Measurements from ENCODE around the gene LIMA1.

LIMA1 gene

DNA sequence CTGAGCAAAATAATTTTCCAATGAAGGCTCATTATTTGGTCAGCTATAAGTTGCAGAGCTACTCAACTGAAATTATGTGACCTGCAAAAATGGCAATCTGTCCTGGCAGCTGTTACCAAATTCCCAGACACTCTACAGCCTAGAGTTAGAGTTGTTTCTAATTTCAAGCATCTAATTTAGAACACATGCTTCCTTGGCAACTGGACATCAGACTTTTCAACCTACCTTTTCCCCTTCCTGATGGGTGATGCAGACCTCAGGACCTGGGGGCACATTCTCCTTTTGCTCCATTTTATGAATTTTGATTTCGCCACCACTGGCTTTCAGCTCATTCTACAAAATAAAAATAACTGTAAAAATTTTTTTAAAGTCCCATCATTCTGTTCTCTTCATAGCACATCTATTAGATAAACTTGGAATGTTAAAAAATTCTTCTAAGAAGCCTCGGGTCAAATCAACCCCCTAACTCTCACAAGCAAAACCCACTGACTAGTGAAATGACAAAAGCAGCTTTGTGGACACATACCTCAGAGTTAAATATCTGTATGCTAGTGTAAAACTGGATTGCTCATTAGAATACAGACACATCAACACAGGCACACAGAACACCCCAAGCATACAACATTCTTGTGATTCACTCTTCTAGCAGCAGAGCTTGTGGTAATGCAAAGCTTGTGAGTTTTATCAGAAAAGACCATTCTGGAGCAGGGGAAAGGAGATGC, 82.6 kb downstream of the LIMA1 start:
- H3K4me3 ChIP-seq (ENCODE audit: insufficient read depth, low read length, poor library complexity, severe bottlenecking) = no peak overlapping the region
- no peak overlapping the region for H3K27ac ChIP-seq (ENCODE audit: low read depth, low read length)
- no peaks in the 10 kb centered on the region for H3K27me3 ChIP-seq (ENCODE audit: low read length)
- no peaks in the 10 kb centered on the region; the same call in 1 of the 2 replicates for H3F3A ChIP-seq (ENCODE audit: insufficient read depth)
- no peaks in the 10 kb centered on the region for H3K9me3 ChIP-seq (ENCODE audit: insufficient read depth, low read length)
- no peaks in the 10 kb centered on the region for H3K79me2 ChIP-seq (ENCODE audit: insufficient read depth, low read length)
- H3K36me3 ChIP-seq (ENCODE audit: low read length) = peaks cover 13% of the 10 kb centered on the region; the same call in 1 of the 2 replicates
- no peaks in the 10 kb centered on the region for H3K9me2 ChIP-seq (replicated peaks; ENCODE audit: insufficient read depth, low read length)
- H2AFZ ChIP-seq (ENCODE audit: low read depth, low read length, severe bottlenecking) = no peak overlapping the region
- H3K9ac ChIP-seq (ENCODE audit: low read length) = no peak overlapping the region
- TF ChIP-seq, protein P1, sequence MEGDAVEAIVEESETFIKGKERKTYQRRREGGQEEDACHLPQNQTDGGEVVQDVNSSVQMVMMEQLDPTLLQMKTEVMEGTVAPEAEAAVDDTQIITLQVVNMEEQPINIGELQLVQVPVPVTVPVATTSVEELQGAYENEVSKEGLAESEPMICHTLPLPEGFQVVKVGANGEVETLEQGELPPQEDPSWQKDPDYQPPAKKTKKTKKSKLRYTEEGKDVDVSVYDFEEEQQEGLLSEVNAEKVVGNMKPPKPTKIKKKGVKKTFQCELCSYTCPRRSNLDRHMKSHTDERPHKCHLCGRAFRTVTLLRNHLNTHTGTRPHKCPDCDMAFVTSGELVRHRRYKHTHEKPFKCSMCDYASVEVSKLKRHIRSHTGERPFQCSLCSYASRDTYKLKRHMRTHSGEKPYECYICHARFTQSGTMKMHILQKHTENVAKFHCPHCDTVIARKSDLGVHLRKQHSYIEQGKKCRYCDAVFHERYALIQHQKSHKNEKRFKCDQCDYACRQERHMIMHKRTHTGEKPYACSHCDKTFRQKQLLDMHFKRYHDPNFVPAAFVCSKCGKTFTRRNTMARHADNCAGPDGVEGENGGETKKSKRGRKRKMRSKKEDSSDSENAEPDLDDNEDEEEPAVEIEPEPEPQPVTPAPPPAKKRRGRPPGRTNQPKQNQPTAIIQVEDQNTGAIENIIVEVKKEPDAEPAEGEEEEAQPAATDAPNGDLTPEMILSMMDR (IDR thresholded peaks at IDR 0.05; ENCODE audit: insufficient read depth, low read length, poor library complexity, severe bottlenecking) = no peak
- no peak for TF ChIP-seq EZH2phosphoT487 (conservative IDR thresholded peaks at IDR 0.05; ENCODE audit: low read length)
- no peak overlapping the region for H3K4me2 ChIP-seq (ENCODE audit: low read depth, low read length, poor library complexity, severe bottlenecking)
- H4K20me1 ChIP-seq (ENCODE audit: low read depth, low read length) = no peaks in the 10 kb centered on the region

DNA sequence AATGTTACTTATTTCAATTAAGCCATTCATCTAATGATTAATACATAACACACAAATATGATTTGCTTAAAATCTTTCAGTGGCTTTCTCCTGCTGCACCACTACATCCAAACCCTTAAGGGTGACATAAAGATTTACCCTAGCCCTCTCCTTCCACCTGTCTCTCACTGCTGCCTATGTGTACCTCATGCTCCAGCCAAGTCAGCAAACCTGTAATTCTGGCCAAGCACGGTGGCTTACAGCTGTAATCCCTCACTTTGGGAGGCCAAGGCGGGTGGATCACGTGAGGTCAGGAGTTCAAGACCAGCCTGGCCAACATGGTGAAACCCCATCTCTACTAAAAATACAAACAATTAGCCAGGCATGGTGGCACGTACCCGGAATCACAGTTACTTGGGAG, 84.5 kb downstream of the LIMA1 start:
- peaks cover 8% of the 10 kb centered on the region; the same call in 1 of the 2 replicates for H3K36me3 ChIP-seq (ENCODE audit: low read length)
- H3F3A ChIP-seq (ENCODE audit: insufficient read depth) = no peaks in the 10 kb centered on the region; the same call in 1 of the 2 replicates
- H2AFZ ChIP-seq (ENCODE audit: low read depth, low read length, severe bottlenecking) = no peak overlapping the region
- no peaks in the 10 kb centered on the region for H3K27me3 ChIP-seq (ENCODE audit: low read length)
- H3K27ac ChIP-seq (ENCODE audit: low read depth, low read length) = no peak overlapping the region
- no peak overlapping the region for H3K4me2 ChIP-seq (ENCODE audit: low read depth, low read length, poor library complexity, severe bottlenecking)
- no peaks in the 10 kb centered on the region for H3K79me2 ChIP-seq (ENCODE audit: insufficient read depth, low read length)
- H4K20me1 ChIP-seq (ENCODE audit: low read depth, low read length) = no peaks in the 10 kb centered on the region
- no peak overlapping the region for H3K4me3 ChIP-seq (ENCODE audit: insufficient read depth, low read length, poor library complexity, severe bottlenecking)
- H3K9ac ChIP-seq (ENCODE audit: low read length) = no peak overlapping the region
- H3K9me2 ChIP-seq (replicated peaks; ENCODE audit: insufficient read depth, low read length) = no peaks in the 10 kb centered on the region
- H3K9me3 ChIP-seq (ENCODE audit: insufficient read depth, low read length) = no peaks in the 10 kb centered on the region
- no peak for TF ChIP-seq EZH2phosphoT487 (conservative IDR thresholded peaks at IDR 0.05; ENCODE audit: low read length)

DNA sequence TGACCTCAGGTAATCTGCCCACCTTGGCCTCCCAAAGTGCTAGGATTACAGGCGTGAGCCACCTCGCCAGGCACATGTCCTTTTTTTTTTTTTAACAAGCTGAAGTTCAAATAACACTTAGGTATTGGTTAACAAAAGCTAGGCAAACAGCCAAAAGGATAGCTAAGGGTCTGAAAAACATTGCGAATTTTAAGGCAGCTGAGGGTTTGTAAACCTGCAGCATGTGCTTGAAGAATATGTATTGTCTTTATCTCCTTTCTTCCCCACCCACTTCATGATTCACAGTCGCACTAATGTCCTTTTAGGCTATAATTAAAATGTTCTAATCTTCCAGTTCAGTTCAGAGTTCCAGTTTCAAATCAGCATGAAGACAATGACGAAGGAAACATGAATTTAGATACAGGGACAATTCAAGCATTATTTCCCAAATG, 86.0 kb downstream of the LIMA1 start:
- no peak overlapping the region for H3K27ac ChIP-seq (ENCODE audit: low read depth, low read length)
- no peaks in the 10 kb centered on the region for H3K79me2 ChIP-seq (ENCODE audit: insufficient read depth, low read length)
- H3K4me2 ChIP-seq (ENCODE audit: low read depth, low read length, poor library complexity, severe bottlenecking) = no peak overlapping the region
- H3K9ac ChIP-seq (ENCODE audit: low read length) = no peak overlapping the region
- no peak for TF ChIP-seq EZH2phosphoT487 (conservative IDR thresholded peaks at IDR 0.05; ENCODE audit: low read length)
- TF ChIP-seq, protein P1 (IDR thresholded peaks at IDR 0.05; ENCODE audit: insufficient read depth, low read length, poor library complexity, severe bottlenecking) = no peak
- H3K9me2 ChIP-seq (replicated peaks; ENCODE audit: insufficient read depth, low read length) = no peaks in the 10 kb centered on the region
- no peaks in the 10 kb centered on the region for H3K27me3 ChIP-seq (ENCODE audit: low read length)
- H3K4me3 ChIP-seq (ENCODE audit: insufficient read depth, low read length, poor library complexity, severe bottlenecking) = no peak overlapping the region
- H3K9me3 ChIP-seq (ENCODE audit: insufficient read depth, low read length) = no peaks in the 10 kb centered on the region
- H4K20me1 ChIP-seq (ENCODE audit: low read depth, low read length) = no peaks in the 10 kb centered on the region
- peaks cover 6% of the 10 kb centered on the region; the same call in 1 of the 2 replicates for H3K36me3 ChIP-seq (ENCODE audit: low read length)
- no peak overlapping the region for H2AFZ ChIP-seq (ENCODE audit: low read depth, low read length, severe bottlenecking)
- H3F3A ChIP-seq (ENCODE audit: insufficient read depth) = no peaks in the 10 kb centered on the region; the same call in 1 of the 2 replicates

DNA sequence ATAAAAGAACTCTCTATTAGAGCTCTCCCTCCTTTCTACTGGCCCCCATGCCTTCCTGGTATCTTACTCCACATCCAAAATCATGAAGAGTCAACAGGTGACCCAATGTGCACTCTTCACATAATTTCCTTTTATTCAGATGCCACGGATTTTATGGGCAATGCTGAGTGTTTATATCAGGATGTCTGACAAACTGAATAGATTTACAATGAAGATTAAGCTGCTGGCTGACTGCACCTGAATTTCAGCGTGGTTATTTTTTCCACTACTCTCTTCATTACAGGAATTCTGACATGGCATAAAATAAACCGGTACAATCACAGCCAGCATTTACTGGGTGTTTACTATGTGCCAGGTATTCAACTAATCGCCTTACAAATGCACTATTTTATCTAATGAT, 86.8 kb downstream of the LIMA1 start:
- Histone ChIP-seq H3K27me3 (ENCODE audit: low read length) (no peaks in the 10 kb centered on the region), H3K4me3 (ENCODE audit: insufficient read depth, low read length, poor library complexity, severe bottlenecking) (no peak overlapping the region), H3K27ac (ENCODE audit: low read depth, low read length) (no peak overlapping the region), H3K9me3 (ENCODE audit: insufficient read depth, low read length) (no peaks in the 10 kb centered on the region), H4K20me1 (ENCODE audit: low read depth, low read length) (no peaks in the 10 kb centered on the region), H3K9ac (ENCODE audit: low read length) (no peak overlapping the region), H3K9me2 (replicated peaks; ENCODE audit: insufficient read depth, low read length) (no peaks in the 10 kb centered on the region), H3F3A (ENCODE audit: insufficient read depth) (no peaks in the 10 kb centered on the region; the same call in 1 of the 2 replicates), H3K36me3 (ENCODE audit: low read length) (peaks cover 6% of the 10 kb centered on the region; the same call in 1 of the 2 replicates), H2AFZ (ENCODE audit: low read depth, low read length, severe bottlenecking) (no peak overlapping the region), H3K79me2 (ENCODE audit: insufficient read depth, low read length) (no peaks in the 10 kb centered on the region), H3K4me2 (ENCODE audit: low read depth, low read length, poor library complexity, severe bottlenecking) (no peak overlapping the region)
- TF ChIP-seq, protein P1 (IDR thresholded peaks at IDR 0.05; ENCODE audit: insufficient read depth, low read length, poor library complexity, severe bottlenecking) = no peak
- no peak for TF ChIP-seq EZH2phosphoT487 (conservative IDR thresholded peaks at IDR 0.05; ENCODE audit: low read length)
